ENCODE measurements around the gene TBC1D2B.
A peak's percentile ranks its signal among the peaks of the same experiment; 100 is the strongest.
"Not testable (repeated sequence)": the region's sequence is repeated elsewhere in the genome, so short reads cannot be mapped to it uniquely, and the experiment has no call there.

The TBC1D2B gene

GRCh38 chr15:77964193-77964592 is 113.3 kb downstream of the TBC1D2B start:
- Histone ChIP-seq H3K4me3 (ENCODE audit: low read length) (no peak overlapping the region), H3K79me2 (ENCODE audit: low read length) (no peaks in the 10 kb centered on the region), H3K9me3 (replicated peaks; ENCODE audit: insufficient read depth, low read length) (no peaks in the 10 kb centered on the region), H3K27me3 (replicated peaks; ENCODE audit: insufficient read depth, low read length) (no peaks in the 10 kb centered on the region), H3K36me3 (replicated peaks; ENCODE audit: insufficient read depth, low read length) (no peaks in the 10 kb centered on the region), H3K4me1 (ENCODE audit: low read length) (0 out of 2 replicates have a peak, but pooled peaks cover under 1% of the 10 kb centered on the region), H3K4me2 (ENCODE audit: low read depth, low read length) (no peak overlapping the region), H3K27ac (ENCODE audit: low read length) (no peak overlapping the region), H2AFZ (ENCODE audit: low read length) (no peak overlapping the region), H4K20me1 (ENCODE audit: insufficient read depth, low read length) (no peaks in the 10 kb centered on the region), H3F3A (ENCODE audit: insufficient read depth, low read length) (no peaks in the 10 kb centered on the region), H3K9ac (ENCODE audit: low read length) (no peak overlapping the region), H3K9me2 (replicated peaks; ENCODE audit: insufficient read depth, low read length) (no peaks in the 10 kb centered on the region)
- no peak for TF ChIP-seq EZH2 (optimal IDR thresholded peaks at IDR 0.05; ENCODE audit: low read depth, low read length)
- TF ChIP-seq, protein P1, sequence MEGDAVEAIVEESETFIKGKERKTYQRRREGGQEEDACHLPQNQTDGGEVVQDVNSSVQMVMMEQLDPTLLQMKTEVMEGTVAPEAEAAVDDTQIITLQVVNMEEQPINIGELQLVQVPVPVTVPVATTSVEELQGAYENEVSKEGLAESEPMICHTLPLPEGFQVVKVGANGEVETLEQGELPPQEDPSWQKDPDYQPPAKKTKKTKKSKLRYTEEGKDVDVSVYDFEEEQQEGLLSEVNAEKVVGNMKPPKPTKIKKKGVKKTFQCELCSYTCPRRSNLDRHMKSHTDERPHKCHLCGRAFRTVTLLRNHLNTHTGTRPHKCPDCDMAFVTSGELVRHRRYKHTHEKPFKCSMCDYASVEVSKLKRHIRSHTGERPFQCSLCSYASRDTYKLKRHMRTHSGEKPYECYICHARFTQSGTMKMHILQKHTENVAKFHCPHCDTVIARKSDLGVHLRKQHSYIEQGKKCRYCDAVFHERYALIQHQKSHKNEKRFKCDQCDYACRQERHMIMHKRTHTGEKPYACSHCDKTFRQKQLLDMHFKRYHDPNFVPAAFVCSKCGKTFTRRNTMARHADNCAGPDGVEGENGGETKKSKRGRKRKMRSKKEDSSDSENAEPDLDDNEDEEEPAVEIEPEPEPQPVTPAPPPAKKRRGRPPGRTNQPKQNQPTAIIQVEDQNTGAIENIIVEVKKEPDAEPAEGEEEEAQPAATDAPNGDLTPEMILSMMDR (IDR thresholded peaks at IDR 0.05; ENCODE audit: low read length) = no peak
- no peak for DNase-seq

DNA sequence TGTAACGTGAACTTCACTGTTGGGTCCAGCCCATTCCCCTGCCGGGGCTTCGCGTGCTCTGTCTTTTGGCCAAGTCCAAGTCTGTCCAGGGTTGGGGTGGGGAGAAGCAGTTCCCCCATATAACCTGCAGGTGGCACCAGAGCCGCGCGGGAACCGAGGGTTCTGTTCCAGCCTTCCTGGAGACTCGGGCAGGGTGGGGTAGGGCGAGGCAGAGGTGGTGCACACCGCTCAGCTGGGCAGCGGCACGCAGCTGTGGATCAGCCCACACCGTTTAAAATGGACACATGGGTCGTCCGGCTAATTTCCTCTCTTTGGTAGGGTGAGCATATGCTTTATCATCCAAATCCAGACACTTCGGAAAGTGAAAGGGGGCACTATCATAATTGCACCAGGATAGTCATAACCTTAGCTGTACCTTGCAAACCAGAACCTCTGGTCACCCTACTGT is 118.1 kb downstream of the TBC1D2B start:
- H3K9me2 ChIP-seq (replicated peaks; ENCODE audit: insufficient read depth, low read length) = no peaks in the 10 kb centered on the region
- H3K79me2 ChIP-seq (ENCODE audit: low read length) = no peaks in the 10 kb centered on the region
- peak overlapping the region; percentile 54; the same call in 1 of the 2 replicates for H2AFZ ChIP-seq (ENCODE audit: low read length)
- no peak overlapping the region for H3K27ac ChIP-seq (ENCODE audit: low read length)
- H3K27me3 ChIP-seq (replicated peaks; ENCODE audit: insufficient read depth, low read length) = no peaks in the 10 kb centered on the region
- H3K4me1 ChIP-seq (ENCODE audit: low read length) = peaks cover 13% of the 10 kb centered on the region; the same call in 1 of the 2 replicates
- H3K9ac ChIP-seq (ENCODE audit: low read length) = no peak overlapping the region
- H3K9me3 ChIP-seq (replicated peaks; ENCODE audit: insufficient read depth, low read length) = no peaks in the 10 kb centered on the region
- H4K20me1 ChIP-seq (ENCODE audit: insufficient read depth, low read length) = no peaks in the 10 kb centered on the region
- no peak for TF ChIP-seq EZH2phosphoT487 (IDR thresholded peaks at IDR 0.05; ENCODE audit: low read length)
- TF ChIP-seq, protein P1 (IDR thresholded peaks at IDR 0.05; ENCODE audit: low read length) = peak; percentile 94
- H3K4me3 ChIP-seq (ENCODE audit: low read length) = peak overlapping the region; percentile 48
- H3F3A ChIP-seq (ENCODE audit: insufficient read depth, low read length) = peaks cover 2% of the 10 kb centered on the region; the same call in 1 of the 2 replicates
- no peaks in the 10 kb centered on the region for H3K36me3 ChIP-seq (replicated peaks; ENCODE audit: insufficient read depth, low read length)
- peak; percentile 69 for DNase-seq
- peak overlapping the region; percentile 58; the same call in 1 of the 2 replicates for H3K4me2 ChIP-seq (ENCODE audit: low read depth, low read length)

- Histone ChIP-seq H3K4me2 (ENCODE audit: low read depth, low read length) (peak overlapping the region; percentile 58; the same call in 1 of the 2 replicates), H3K4me3 (ENCODE audit: low read length) (peak overlapping the region; percentile 48; the same call in 1 of the 2 replicates), H3K4me1 (ENCODE audit: low read length) (peaks cover 17% of the 10 kb centered on the region; the same call in 1 of the 2 replicates), H2AFZ (ENCODE audit: low read length) (peak overlapping the region; percentile 54; the same call in 1 of the 2 replicates)
- not testable (repeated sequence) for H3K9ac ChIP-seq (ENCODE audit: low read length); H3F3A ChIP-seq (ENCODE audit: insufficient read depth, low read length); H3K27me3 ChIP-seq (replicated peaks; ENCODE audit: insufficient read depth, low read length); H4K20me1 ChIP-seq (ENCODE audit: insufficient read depth, low read length); H3K27ac ChIP-seq (ENCODE audit: low read length); H3K79me2 ChIP-seq (ENCODE audit: low read length); DNase-seq; H3K36me3 ChIP-seq (replicated peaks; ENCODE audit: insufficient read depth, low read length); H3K9me2 ChIP-seq (replicated peaks; ENCODE audit: insufficient read depth, low read length); H3K9me3 ChIP-seq (replicated peaks; ENCODE audit: insufficient read depth, low read length)
Measured at GRCh38 chr15:77958716-77959431, 118.6 kb downstream of the TBC1D2B start.

- H3K9ac ChIP-seq (ENCODE audit: low read length); H3K36me3 ChIP-seq (replicated peaks; ENCODE audit: insufficient read depth, low read length); H3K9me2 ChIP-seq (replicated peaks; ENCODE audit: insufficient read depth, low read length); DNase-seq; H3K9me3 ChIP-seq (replicated peaks; ENCODE audit: insufficient read depth, low read length); H3K79me2 ChIP-seq (ENCODE audit: low read length); H3K27me3 ChIP-seq (replicated peaks; ENCODE audit: insufficient read depth, low read length); H3K27ac ChIP-seq (ENCODE audit: low read length); H3K4me2 ChIP-seq (ENCODE audit: low read depth, low read length); H3K4me3 ChIP-seq (ENCODE audit: low read length); H3F3A ChIP-seq (ENCODE audit: insufficient read depth, low read length); H4K20me1 ChIP-seq (ENCODE audit: insufficient read depth, low read length); H2AFZ ChIP-seq (ENCODE audit: low read length): not testable (repeated sequence)
- peaks cover 17% of the 10 kb centered on the region; the same call in 1 of the 2 replicates for H3K4me1 ChIP-seq (ENCODE audit: low read length)
Measured at GRCh38 chr15:77958021-77958420, 119.5 kb downstream of the TBC1D2B start.

GRCh38 chr15:77953926-77954325 is 123.6 kb downstream of the TBC1D2B start:
- H3K9ac ChIP-seq (ENCODE audit: low read length); H3K4me3 ChIP-seq (ENCODE audit: low read length); H3K36me3 ChIP-seq (replicated peaks; ENCODE audit: insufficient read depth, low read length); H3K9me2 ChIP-seq (replicated peaks; ENCODE audit: insufficient read depth, low read length); H3K9me3 ChIP-seq (replicated peaks; ENCODE audit: insufficient read depth, low read length); H2AFZ ChIP-seq (ENCODE audit: low read length); H3K27me3 ChIP-seq (replicated peaks; ENCODE audit: insufficient read depth, low read length); H4K20me1 ChIP-seq (ENCODE audit: insufficient read depth, low read length); H3F3A ChIP-seq (ENCODE audit: insufficient read depth, low read length); H3K4me2 ChIP-seq (ENCODE audit: low read depth, low read length); H3K79me2 ChIP-seq (ENCODE audit: low read length): not testable (repeated sequence)
- peak overlapping the region; percentile 47; the same call in 1 of the 2 replicates for H3K27ac ChIP-seq (ENCODE audit: low read length)
- peaks cover 13% of the 10 kb centered on the region; the same call in 1 of the 2 replicates for H3K4me1 ChIP-seq (ENCODE audit: low read length)
- DNase-seq = peak; percentile 91

DNA sequence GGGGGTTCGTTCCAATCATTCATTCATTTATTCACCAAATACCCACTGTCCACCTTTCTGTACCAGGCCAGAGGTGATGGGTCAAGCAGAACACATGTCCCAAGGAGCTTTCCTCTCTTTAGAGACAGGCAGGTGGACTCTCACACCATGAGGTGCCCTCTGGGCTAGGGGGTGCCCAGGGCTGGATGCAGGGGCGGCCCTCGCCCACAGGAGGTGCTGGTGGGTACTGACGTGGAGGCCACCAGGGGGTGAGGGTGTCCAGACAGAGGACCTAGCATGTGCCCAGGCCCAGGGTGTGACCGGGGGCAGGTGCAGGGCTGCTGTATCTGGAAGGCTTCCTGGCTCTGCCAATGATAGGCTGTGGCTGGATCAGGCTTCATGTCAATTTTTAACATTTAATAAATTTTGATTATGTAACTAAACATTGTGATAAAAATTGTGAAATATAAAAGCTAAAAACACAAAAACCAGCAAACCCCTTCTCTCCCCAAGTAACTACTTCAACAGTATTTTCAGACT is 124.5 kb downstream of the TBC1D2B start:
- DNase-seq; H3K79me2 ChIP-seq (ENCODE audit: low read length); H3K9me3 ChIP-seq (replicated peaks; ENCODE audit: insufficient read depth, low read length); H3K27ac ChIP-seq (ENCODE audit: low read length); H3K36me3 ChIP-seq (replicated peaks; ENCODE audit: insufficient read depth, low read length); H3F3A ChIP-seq (ENCODE audit: insufficient read depth, low read length); H2AFZ ChIP-seq (ENCODE audit: low read length); H3K27me3 ChIP-seq (replicated peaks; ENCODE audit: insufficient read depth, low read length); H3K9me2 ChIP-seq (replicated peaks; ENCODE audit: insufficient read depth, low read length); H4K20me1 ChIP-seq (ENCODE audit: insufficient read depth, low read length); H3K4me2 ChIP-seq (ENCODE audit: low read depth, low read length); H3K9ac ChIP-seq (ENCODE audit: low read length); H3K4me3 ChIP-seq (ENCODE audit: low read length): not testable (repeated sequence)
- H3K4me1 ChIP-seq (ENCODE audit: low read length) = peaks cover 12% of the 10 kb centered on the region; the same call in 1 of the 2 replicates
